Measurements from ENCODE around the gene MLH3.

DNA sequence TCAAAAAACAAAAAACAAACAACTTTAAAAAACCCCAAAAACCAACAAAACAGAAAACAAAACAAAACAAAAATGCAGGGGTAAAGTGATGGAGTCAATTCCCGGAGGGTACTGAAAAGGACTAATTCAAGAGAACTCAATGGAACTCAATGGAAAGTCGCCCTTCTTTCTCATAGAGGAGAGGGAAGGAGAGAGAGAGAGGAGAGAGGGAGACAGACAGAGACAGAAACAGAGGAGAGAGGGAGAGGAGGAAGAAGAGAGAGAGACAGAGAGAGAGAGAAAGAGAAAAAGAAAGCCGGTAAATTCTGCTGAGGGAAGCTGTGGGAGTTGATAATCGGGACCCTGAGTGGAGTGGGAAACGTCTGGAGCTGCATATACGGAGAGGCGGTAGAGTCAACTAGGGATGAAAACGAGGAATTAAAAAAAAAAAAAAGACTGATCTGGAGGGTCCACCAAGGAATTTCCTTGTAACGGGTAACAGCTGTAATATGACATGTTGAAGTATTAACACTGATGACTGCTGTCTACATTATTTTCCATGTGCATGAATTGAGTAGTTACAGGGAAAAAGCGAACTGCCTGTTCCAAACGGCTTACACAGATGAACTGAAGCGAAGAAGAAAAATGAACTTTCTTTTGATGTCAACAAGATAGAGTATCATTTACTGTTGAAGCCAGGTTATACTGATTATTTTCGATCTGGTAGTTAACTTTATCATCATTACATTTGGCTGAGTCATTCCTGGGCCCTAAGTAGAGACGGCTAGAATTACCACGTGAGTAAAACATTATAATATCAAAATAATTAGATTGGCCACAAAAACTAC, 17.2 kb upstream of the MLH3 start:
- TF ChIP-seq CTCF (conservative IDR thresholded peaks at IDR 0.05; ENCODE audit: low read depth, low read length) (no peak), EZH2 (IDR thresholded peaks at IDR 0.05; ENCODE audit: low read length, unreplicated experiment) (no peak), EZH2phosphoT487 (IDR thresholded peaks at IDR 0.05; ENCODE audit: borderline replicate concordance, low read length) (no peak)
